A549 treated with AZD2906 at 1 μM for 4 hours (cell line): ENCODE results near the gene PLPP6. TPM values are rescaled to one million over a fixed set of nuclear protein-coding genes. Genes with fewer than 3 reads are reported as not detected.

Experiments used
- total RNA-seq: library from RNA; stranded (reverse); fragments of 200-300 nt; extraction: Qiagen RNA extraction; gene quantifications from 5 replicates; pipeline ENCODE4 v1.2.3, GENCODE V29; 2022

Gene PLPP6
- total RNA-seq = 8.7 to 11.9 TPM (median 10.9 TPM) in 5 replicates

GRCh38 chr9:4662108-4662988 lies at the start of gene PLPP6:
Gene PLPP6, plus strand, starts transcription at chr9:4662294. Its CDS starts 82 bp downstream, at chr9:4662376.

GRCh38 chr9:4666042-4666699 lies 4.1 kb downstream of the PLPP6 start, which contains the start of gene SPATA6L:
Gene SPATA6L, minus strand, starts transcription at chr9:4666480. Its CDS starts 230 bp downstream, at chr9:4666250.

GRCh38 chr9:4679268-4680172 lies 17.4 kb downstream of the PLPP6 start, which contains the start of gene CDC37L1:
Gene CDC37L1, plus strand, starts transcription at chr9:4679569. Its CDS starts 199 bp downstream, at chr9:4679768.

Other genes with a start within 250 kb of the PLPP6 start
- gene SLC1A1, start 171.8 kb upstream of the PLPP6 start, total RNA-seq = 0.88 to 1.2 TPM (median 1.2 TPM) in 5 replicates
- 1.2 to 2.3 TPM (median 1.6 TPM) in 5 replicates for gene SPATA6L, start 4.2 kb downstream of the PLPP6 start, total RNA-seq
- 12.1 to 15.3 TPM (median 13.4 TPM) in 5 replicates for gene CDC37L1, start 17.3 kb downstream of the PLPP6 start, total RNA-seq
- 44.6 to 56.2 TPM (median 52.7 TPM) in 5 replicates for gene AK3, start 78.9 kb downstream of the PLPP6 start, total RNA-seq
- 51.5 to 54.6 TPM (median 53.4 TPM) in 5 replicates for gene RCL1, start 130.7 kb downstream of the PLPP6 start, total RNA-seq